Astrocyte (in vitro differentiated cells and primary cell): Measurements from ENCODE around the gene EDN2. TPM values are rescaled to one million over a fixed set of nuclear protein-coding genes. Genes with fewer than 3 reads are reported as not detected.
A peak's percentile ranks its signal among the peaks of the same experiment; 100 is the strongest.

Experiments used
- DNase-seq: peaks from one replicate; pipeline ENCODE4 v3.0.0-alpha.2; 2010; ENCODE audit warnings: low read depth
- FAIRE-seq: peaks from 2 replicates; lab custom pipeline; 2011; peaks lifted over from hg19 to GRCh38; lab: Jason Lieb, UNC
- H2AFZ ChIP-seq: 2 replicates; pipeline ENCODE4 v1.6.0; 2012; ENCODE audit warnings: low read depth, low read length, inconsistent platforms
- H3K27ac ChIP-seq: 2 replicates; pipeline ENCODE4 v1.5.1; 2011; ENCODE audit warnings: low read depth, low read length, inconsistent platforms
- H3K27me3 ChIP-seq: 2 replicates; pipeline ENCODE4 v1.6.0; 2011; ENCODE audit warnings: low read length, inconsistent platforms; ENCODE audit not compliant: insufficient read depth
- H3K36me3 ChIP-seq: 2 replicates; pipeline ENCODE4 v1.5.1; 2011; ENCODE audit warnings: low read length, inconsistent platforms; ENCODE audit not compliant: insufficient read depth
- H3K4me1 ChIP-seq: 2 replicates; pipeline ENCODE4 v1.5.1; 2011; ENCODE audit warnings: low read length, inconsistent platforms; ENCODE audit not compliant: insufficient read depth
- H3K4me2 ChIP-seq: 2 replicates; pipeline ENCODE4 v1.6.0; 2012; ENCODE audit warnings: low read length, inconsistent platforms
- H3K4me3 ChIP-seq: 2 replicates; pipeline ENCODE4 v1.5.1; 2011; ENCODE audit warnings: low read depth, mild to moderate bottlenecking, low read length, inconsistent platforms; ENCODE audit not compliant: insufficient read depth
- H3K79me2 ChIP-seq: 2 replicates; pipeline ENCODE4 v1.6.0; 2012; ENCODE audit warnings: mild to moderate bottlenecking, low read length, inconsistent platforms; ENCODE audit not compliant: insufficient read depth
- H3K9ac ChIP-seq: 2 replicates; pipeline ENCODE4 v1.6.0; 2012; ENCODE audit warnings: mild to moderate bottlenecking, low read length, inconsistent platforms
- H3K9me3 ChIP-seq: 2 replicates; pipeline ENCODE4 v1.5.1; 2012; ENCODE audit warnings: low read depth, mild to moderate bottlenecking, low read length, inconsistent platforms; ENCODE audit not compliant: insufficient read depth
- H4K20me1 ChIP-seq: 2 replicates; pipeline ENCODE4 v1.6.0; 2012; ENCODE audit warnings: low read length, inconsistent platforms; ENCODE audit not compliant: insufficient read depth
- H3K27ac Mint-ChIP-seq: one replicate; pipeline ENCODE4 v1.8.0; 2021; ENCODE audit warnings: mild to moderate bottlenecking, mixed read lengths; ENCODE audit not compliant: unreplicated experiment
- H3K27me3 Mint-ChIP-seq: one replicate; pipeline ENCODE4 v1.8.0; 2021; ENCODE audit warnings: low read depth, mixed read lengths; ENCODE audit not compliant: unreplicated experiment
- H3K36me3 Mint-ChIP-seq: one replicate; pipeline ENCODE4 v1.8.0; 2021; ENCODE audit warnings: low read depth, mixed read lengths; ENCODE audit not compliant: unreplicated experiment
- H3K4me1 Mint-ChIP-seq: one replicate; pipeline ENCODE4 v1.8.0; 2021; ENCODE audit warnings: low read depth, mixed read lengths; ENCODE audit not compliant: unreplicated experiment
- H3K4me3 Mint-ChIP-seq: one replicate; pipeline ENCODE4 v1.8.0; 2021; ENCODE audit warnings: mild to moderate bottlenecking, moderate library complexity, mixed read lengths; ENCODE audit not compliant: unreplicated experiment
- H3K9me3 Mint-ChIP-seq: one replicate; pipeline ENCODE4 v1.8.0; 2021; ENCODE audit warnings: mild to moderate bottlenecking, mixed read lengths; ENCODE audit not compliant: unreplicated experiment
- CTCF ChIP-seq: IDR thresholded peaks from 2 replicates; pipeline ENCODE4 v1.5.1; 2011; ENCODE audit warnings: low read depth, mild to moderate bottlenecking, inconsistent platforms, low read length, moderate library complexity; ENCODE audit not compliant: insufficient read depth
- EZH2 ChIP-seq: IDR thresholded peaks from 2 replicates; pipeline ENCODE4 v1.6.1; 2012; ENCODE audit warnings: mild to moderate bottlenecking, low read length, inconsistent platforms; ENCODE audit not compliant: insufficient read depth
- total RNA-seq: library from RNA; stranded (reverse); gene quantifications from 2 replicates; pipeline ENCODE4 v1.2.1, GENCODE V29; 2021

Gene EDN2
- total RNA-seq, 1 donor from 2014 or later: 0.45 TPM

- Histone ChIP-seq H3K4me2 (no peak overlapping the region), H3K4me3 (no peak overlapping the region), H3K36me3 (peaks cover 3% of the 10 kb centered on the region), H3K4me1 (peaks cover 7% of the 10 kb centered on the region), H4K20me1 (no peaks in the 10 kb centered on the region), H3K79me2 (no peaks in the 10 kb centered on the region), H3K9me3 (no peaks in the 10 kb centered on the region), H3K27ac (no peak overlapping the region), H2AFZ (no peak overlapping the region), H3K27me3 (no peaks in the 10 kb centered on the region), H3K9ac (no peak overlapping the region)
- DNase-seq: no peak
- H3K27me3 Mint-ChIP-seq: peaks cover 3% of the 10 kb centered on the region
- H3K4me3 Mint-ChIP-seq: no peak overlapping the region
- TF ChIP-seq EZH2: peak; percentile 8
- no peak for TF ChIP-seq CTCF
- peaks cover 17% of the 10 kb centered on the region for H3K36me3 Mint-ChIP-seq
- no peak overlapping the region for H3K27ac Mint-ChIP-seq
- FAIRE-seq: no peak
- H3K9me3 Mint-ChIP-seq: no peaks in the 10 kb centered on the region
- no peaks in the 10 kb centered on the region for H3K4me1 Mint-ChIP-seq
These were observed 29.9 kb upstream of the EDN2 start for GRCh38 chr1:41514381-41514780.

- Mint-ChIP-seq H3K4me1 (no peaks in the 10 kb centered on the region), H3K36me3 (peaks cover 17% of the 10 kb centered on the region), H3K9me3 (no peaks in the 10 kb centered on the region), H3K27me3 (peaks cover 5% of the 10 kb centered on the region), H3K27ac (no peak overlapping the region), H3K4me3 (no peak overlapping the region)
- Histone ChIP-seq H3K4me2 (no peak overlapping the region), H3K79me2 (no peaks in the 10 kb centered on the region), H3K27me3 (no peaks in the 10 kb centered on the region), H3K4me1 (peaks cover 7% of the 10 kb centered on the region), H4K20me1 (no peaks in the 10 kb centered on the region), H3K36me3 (peaks cover 3% of the 10 kb centered on the region), H3K9ac (no peak overlapping the region), H3K4me3 (no peak overlapping the region), H3K27ac (no peak overlapping the region), H3K9me3 (no peaks in the 10 kb centered on the region), H2AFZ (no peak overlapping the region)
- DNase-seq (no peak), FAIRE-seq (no peak)
- TF ChIP-seq CTCF (peak; percentile 10), EZH2 (no peak)
These were observed 28.9 kb upstream of the EDN2 start for GRCh38 chr1:41513383-41513735.

- Histone ChIP-seq H3K27me3 (no peaks in the 10 kb centered on the region), H3K36me3 (peaks cover 3% of the 10 kb centered on the region), H3K9me3 (no peaks in the 10 kb centered on the region), H3K4me1 (peaks cover 7% of the 10 kb centered on the region), H3K4me2 (no peak overlapping the region), H2AFZ (no peak overlapping the region), H3K27ac (no peak overlapping the region), H3K4me3 (no peak overlapping the region), H3K79me2 (no peaks in the 10 kb centered on the region), H4K20me1 (no peaks in the 10 kb centered on the region), H3K9ac (no peak overlapping the region)
- FAIRE-seq (no peak), DNase-seq (no peak)
- H3K4me1 Mint-ChIP-seq: no peaks in the 10 kb centered on the region
- H3K4me3 Mint-ChIP-seq: no peak overlapping the region
- no peak overlapping the region for H3K27ac Mint-ChIP-seq
- no peak for TF ChIP-seq CTCF
- no peak for TF ChIP-seq EZH2
- H3K27me3 Mint-ChIP-seq: peaks cover 5% of the 10 kb centered on the region
- peaks cover 17% of the 10 kb centered on the region for H3K36me3 Mint-ChIP-seq
- H3K9me3 Mint-ChIP-seq: no peaks in the 10 kb centered on the region
These were observed 28.4 kb upstream of the EDN2 start for GRCh38 chr1:41512701-41513382.
